ENCODE results near the gene GMPR.

The GMPR gene

DNA sequence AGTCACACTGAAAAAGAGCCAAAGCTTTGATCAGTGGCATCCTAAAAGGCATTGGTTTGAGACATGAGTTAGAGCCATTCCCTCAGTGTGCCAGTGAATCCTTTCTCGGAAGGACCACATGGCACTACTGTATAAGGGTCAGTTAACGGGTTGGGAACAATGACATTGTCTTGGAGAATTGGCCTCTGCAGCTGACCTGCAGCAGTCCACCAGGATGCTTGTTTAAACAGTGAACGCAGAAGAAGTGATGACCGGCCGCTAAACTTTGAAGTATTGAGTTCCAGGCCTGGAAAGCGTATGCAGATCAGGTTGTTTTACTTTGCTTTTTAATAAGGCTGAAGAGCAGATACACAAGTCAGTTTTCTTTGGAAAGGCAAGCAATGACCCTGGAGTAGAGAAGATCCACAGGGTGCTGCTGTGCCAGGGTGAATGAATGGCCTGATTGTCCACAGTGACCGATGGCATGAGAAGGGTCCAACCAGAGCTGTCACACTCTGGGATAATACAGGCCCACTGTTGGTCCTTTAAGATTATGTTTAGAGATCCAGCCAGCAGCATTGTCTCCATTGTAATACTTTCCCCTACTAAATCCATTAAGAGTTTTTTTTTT, 57.8 kb downstream of the GMPR start:
- TF ChIP-seq EZH2phosphoT487 (conservative IDR thresholded peaks at IDR 0.05; ENCODE audit: low read length): no peak
- TF ChIP-seq, protein P1, sequence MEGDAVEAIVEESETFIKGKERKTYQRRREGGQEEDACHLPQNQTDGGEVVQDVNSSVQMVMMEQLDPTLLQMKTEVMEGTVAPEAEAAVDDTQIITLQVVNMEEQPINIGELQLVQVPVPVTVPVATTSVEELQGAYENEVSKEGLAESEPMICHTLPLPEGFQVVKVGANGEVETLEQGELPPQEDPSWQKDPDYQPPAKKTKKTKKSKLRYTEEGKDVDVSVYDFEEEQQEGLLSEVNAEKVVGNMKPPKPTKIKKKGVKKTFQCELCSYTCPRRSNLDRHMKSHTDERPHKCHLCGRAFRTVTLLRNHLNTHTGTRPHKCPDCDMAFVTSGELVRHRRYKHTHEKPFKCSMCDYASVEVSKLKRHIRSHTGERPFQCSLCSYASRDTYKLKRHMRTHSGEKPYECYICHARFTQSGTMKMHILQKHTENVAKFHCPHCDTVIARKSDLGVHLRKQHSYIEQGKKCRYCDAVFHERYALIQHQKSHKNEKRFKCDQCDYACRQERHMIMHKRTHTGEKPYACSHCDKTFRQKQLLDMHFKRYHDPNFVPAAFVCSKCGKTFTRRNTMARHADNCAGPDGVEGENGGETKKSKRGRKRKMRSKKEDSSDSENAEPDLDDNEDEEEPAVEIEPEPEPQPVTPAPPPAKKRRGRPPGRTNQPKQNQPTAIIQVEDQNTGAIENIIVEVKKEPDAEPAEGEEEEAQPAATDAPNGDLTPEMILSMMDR (IDR thresholded peaks at IDR 0.05; ENCODE audit: insufficient read depth, low read length, poor library complexity, severe bottlenecking): no peak
- no peaks in the 10 kb centered on the region for H3K9me2 ChIP-seq (replicated peaks; ENCODE audit: insufficient read depth, low read length)
- H3K27me3 ChIP-seq (ENCODE audit: low read length): no peaks in the 10 kb centered on the region

DNA sequence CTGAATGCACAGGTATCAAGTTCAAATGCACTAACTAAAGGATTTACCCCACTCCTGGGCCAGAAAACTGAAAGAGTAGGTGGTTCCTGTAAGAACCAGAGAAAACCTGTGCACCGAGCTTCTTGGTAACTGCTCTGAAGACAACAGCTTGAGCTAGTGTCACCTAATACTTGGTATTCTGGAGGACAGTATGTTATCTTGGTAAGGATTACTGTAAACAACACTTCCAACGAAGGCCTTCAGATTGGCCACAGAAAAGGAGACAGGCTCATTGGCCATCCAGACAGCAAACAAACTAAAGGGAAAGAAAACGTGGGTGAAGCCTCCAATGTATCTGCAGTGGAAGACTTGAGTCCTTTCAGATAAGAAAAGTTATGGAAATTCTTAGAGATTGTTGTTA, 61.5 kb downstream of the GMPR start:
- H3K79me2 ChIP-seq (ENCODE audit: insufficient read depth, low read length): no peaks in the 10 kb centered on the region
- no peak overlapping the region for H3K4me3 ChIP-seq (ENCODE audit: insufficient read depth, low read length, poor library complexity, severe bottlenecking)
- no peaks in the 10 kb centered on the region for H3K9me2 ChIP-seq (replicated peaks; ENCODE audit: insufficient read depth, low read length)
- H3K27ac ChIP-seq (ENCODE audit: low read depth, low read length): no peak overlapping the region
- H4K20me1 ChIP-seq (ENCODE audit: low read depth, low read length): no peaks in the 10 kb centered on the region
- H3K27me3 ChIP-seq (ENCODE audit: low read length): no peaks in the 10 kb centered on the region
- H3K4me2 ChIP-seq (ENCODE audit: low read depth, low read length, poor library complexity, severe bottlenecking): no peak overlapping the region
- no peaks in the 10 kb centered on the region for H3F3A ChIP-seq (ENCODE audit: insufficient read depth)
- H2AFZ ChIP-seq (ENCODE audit: low read depth, low read length, severe bottlenecking): no peak overlapping the region
- no peaks in the 10 kb centered on the region for H3K36me3 ChIP-seq (ENCODE audit: low read length)
- no peak for TF ChIP-seq EZH2phosphoT487 (conservative IDR thresholded peaks at IDR 0.05; ENCODE audit: low read length)
- TF ChIP-seq, protein P1 (IDR thresholded peaks at IDR 0.05; ENCODE audit: insufficient read depth, low read length, poor library complexity, severe bottlenecking): no peak
- no peak overlapping the region for H3K9ac ChIP-seq (ENCODE audit: low read length)
- H3K9me3 ChIP-seq (ENCODE audit: insufficient read depth, low read length): no peaks in the 10 kb centered on the region

More for the DNA sequence above, 57.8 kb downstream of the GMPR start:
- no peak overlapping the region for H3K4me3 ChIP-seq (ENCODE audit: insufficient read depth, low read length, poor library complexity, severe bottlenecking)
- no peaks in the 10 kb centered on the region for H4K20me1 ChIP-seq (ENCODE audit: low read depth, low read length)
- no peak overlapping the region for H3K9ac ChIP-seq (ENCODE audit: low read length)
- no peak overlapping the region for H3K27ac ChIP-seq (ENCODE audit: low read depth, low read length)
- H3K36me3 ChIP-seq (ENCODE audit: low read length): no peaks in the 10 kb centered on the region
- H3K79me2 ChIP-seq (ENCODE audit: insufficient read depth, low read length): no peaks in the 10 kb centered on the region
- no peak overlapping the region for H3K4me2 ChIP-seq (ENCODE audit: low read depth, low read length, poor library complexity, severe bottlenecking)
- H3K9me3 ChIP-seq (ENCODE audit: insufficient read depth, low read length): no peaks in the 10 kb centered on the region
- H3F3A ChIP-seq (ENCODE audit: insufficient read depth): no peaks in the 10 kb centered on the region
- H2AFZ ChIP-seq (ENCODE audit: low read depth, low read length, severe bottlenecking): no peak overlapping the region

DNA sequence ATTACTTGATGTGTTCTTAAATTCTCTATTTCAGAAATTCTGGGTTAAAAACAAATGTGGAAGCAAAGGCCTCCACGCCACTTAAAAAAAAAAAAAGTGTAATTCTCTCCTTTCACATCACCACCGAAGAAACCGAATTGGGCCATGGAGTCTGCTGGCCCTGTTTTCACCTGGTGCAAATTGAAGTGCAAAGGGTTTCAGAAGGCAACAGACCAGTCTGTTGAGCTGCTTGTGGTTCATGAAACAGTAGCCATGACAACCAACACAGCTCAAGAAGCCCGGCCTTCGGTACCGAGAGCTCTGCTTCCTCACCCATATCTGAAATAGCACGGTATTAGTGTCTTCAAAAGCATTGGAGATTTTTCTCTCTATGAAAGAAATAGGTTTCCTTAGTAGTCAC, 63.1 kb downstream of the GMPR start:
- Histone ChIP-seq H3K9ac (ENCODE audit: low read length) (no peak overlapping the region), H3K79me2 (ENCODE audit: insufficient read depth, low read length) (no peaks in the 10 kb centered on the region), H3K4me3 (ENCODE audit: insufficient read depth, low read length, poor library complexity, severe bottlenecking) (no peak overlapping the region), H3K9me3 (ENCODE audit: insufficient read depth, low read length) (no peaks in the 10 kb centered on the region), H3K36me3 (ENCODE audit: low read length) (no peaks in the 10 kb centered on the region), H3K9me2 (replicated peaks; ENCODE audit: insufficient read depth, low read length) (no peaks in the 10 kb centered on the region), H3K4me2 (ENCODE audit: low read depth, low read length, poor library complexity, severe bottlenecking) (no peak overlapping the region), H3K27me3 (ENCODE audit: low read length) (no peaks in the 10 kb centered on the region), H2AFZ (ENCODE audit: low read depth, low read length, severe bottlenecking) (no peak overlapping the region), H3F3A (ENCODE audit: insufficient read depth) (no peaks in the 10 kb centered on the region), H4K20me1 (ENCODE audit: low read depth, low read length) (no peaks in the 10 kb centered on the region), H3K27ac (ENCODE audit: low read depth, low read length) (no peak overlapping the region)
- TF ChIP-seq, protein P1 (IDR thresholded peaks at IDR 0.05; ENCODE audit: insufficient read depth, low read length, poor library complexity, severe bottlenecking): no peak
- TF ChIP-seq EZH2phosphoT487 (conservative IDR thresholded peaks at IDR 0.05; ENCODE audit: low read length): no peak

Measured in SU-DHL-6 (cell line).